ENCODE results near the gene MYRIP.

Gene MYRIP

GRCh38 chr3:40152482-40153133 is 343.2 kb downstream of the MYRIP start:
- H3K9me3 ChIP-seq (ENCODE audit: insufficient read depth, low read depth, low read length): no peaks in the 10 kb centered on the region
- H3K4me3 ChIP-seq (ENCODE audit: low read length): no peak overlapping the region
- H3K27me3 ChIP-seq (ENCODE audit: insufficient read depth, low read length): no peaks in the 10 kb centered on the region
- H3K36me3 ChIP-seq (ENCODE audit: insufficient read depth, low read depth, low read length): no peaks in the 10 kb centered on the region
- H3K9ac ChIP-seq (ENCODE audit: low read depth, low read length): no peak overlapping the region
- H3K4me1 ChIP-seq (ENCODE audit: insufficient read depth, low read length): no peaks in the 10 kb centered on the region
- H3K27ac ChIP-seq (ENCODE audit: low read length): no peak overlapping the region

- Histone ChIP-seq H3K27me3 (ENCODE audit: insufficient read depth, low read length) (no peaks in the 10 kb centered on the region), H3K36me3 (ENCODE audit: insufficient read depth, low read depth, low read length) (no peaks in the 10 kb centered on the region), H3K9me3 (ENCODE audit: insufficient read depth, low read depth, low read length) (peaks cover 6% of the 10 kb centered on the region; the same call in 1 of the 2 replicates), H3K4me3 (ENCODE audit: low read length) (no peak overlapping the region), H3K4me1 (ENCODE audit: insufficient read depth, low read length) (no peaks in the 10 kb centered on the region), H3K9ac (ENCODE audit: low read depth, low read length) (no peak overlapping the region), H3K27ac (ENCODE audit: low read length) (no peak overlapping the region)
Measured at GRCh38 chr3:40160933-40161332, 351.5 kb downstream of the MYRIP start.

DNA sequence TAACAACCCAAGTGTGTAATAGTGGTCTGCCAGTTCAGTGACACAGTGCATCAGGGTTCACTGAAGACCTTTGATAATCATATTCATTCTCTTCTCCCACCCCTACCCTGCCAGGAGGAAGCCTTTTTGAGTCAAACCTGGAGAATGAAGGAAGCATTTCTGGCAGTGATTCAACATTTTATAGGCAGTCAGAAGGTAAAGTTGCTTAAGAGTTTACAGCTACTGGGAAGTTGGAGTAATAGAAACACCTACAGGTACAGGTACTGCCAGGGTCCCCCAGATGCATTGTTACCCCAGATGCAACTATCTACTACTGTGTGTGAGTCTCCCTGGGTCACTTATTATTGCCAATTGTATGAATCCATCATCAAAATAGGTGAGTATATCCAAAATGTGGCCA is 353.2 kb downstream of the MYRIP start:
- Histone ChIP-seq H3K4me3 (ENCODE audit: low read length) (no peak overlapping the region), H3K27me3 (ENCODE audit: insufficient read depth, low read length) (no peaks in the 10 kb centered on the region), H3K9me3 (ENCODE audit: insufficient read depth, low read depth, low read length) (peaks cover 6% of the 10 kb centered on the region; the same call in 1 of the 2 replicates), H3K27ac (ENCODE audit: low read length) (no peak overlapping the region), H3K9ac (ENCODE audit: low read depth, low read length) (no peak overlapping the region), H3K36me3 (ENCODE audit: insufficient read depth, low read depth, low read length) (no peaks in the 10 kb centered on the region), H3K4me1 (ENCODE audit: insufficient read depth, low read length) (no peaks in the 10 kb centered on the region)

- H3K9ac ChIP-seq (ENCODE audit: low read depth, low read length): no peak overlapping the region
- no peaks in the 10 kb centered on the region for H3K27me3 ChIP-seq (ENCODE audit: insufficient read depth, low read length)
- no peaks in the 10 kb centered on the region for H3K36me3 ChIP-seq (ENCODE audit: insufficient read depth, low read depth, low read length)
- no peak overlapping the region for H3K27ac ChIP-seq (ENCODE audit: low read length)
- H3K9me3 ChIP-seq (ENCODE audit: insufficient read depth, low read depth, low read length): no peaks in the 10 kb centered on the region
- H3K4me1 ChIP-seq (ENCODE audit: insufficient read depth, low read length): no peaks in the 10 kb centered on the region
- no peak overlapping the region for H3K4me3 ChIP-seq (ENCODE audit: low read length)
Measured at GRCh38 chr3:40166997-40167396, 357.6 kb downstream of the MYRIP start.

DNA sequence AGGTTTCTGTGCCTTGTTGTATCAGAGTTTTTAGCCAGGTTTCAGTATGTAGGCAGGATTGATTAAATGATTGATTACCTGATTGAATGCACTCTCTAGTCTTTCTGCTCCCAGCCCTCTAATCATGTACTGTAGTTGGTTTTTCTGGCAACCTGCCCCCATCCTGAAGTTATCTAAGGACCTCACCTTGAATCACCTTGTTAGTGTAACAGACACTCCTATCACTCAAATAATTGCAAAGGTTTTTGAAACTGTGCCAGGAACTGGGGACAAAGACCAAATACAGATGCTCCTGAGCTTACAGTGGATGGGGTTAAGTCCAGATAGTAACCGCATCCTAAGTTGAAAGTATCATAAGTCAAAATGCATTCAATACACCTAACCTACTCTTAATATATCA is 358.5 kb downstream of the MYRIP start:
- H3K9me3 ChIP-seq (ENCODE audit: insufficient read depth, low read depth, low read length): no peaks in the 10 kb centered on the region
- no peak overlapping the region for H3K27ac ChIP-seq (ENCODE audit: low read length)
- H3K36me3 ChIP-seq (ENCODE audit: insufficient read depth, low read depth, low read length): no peaks in the 10 kb centered on the region
- H3K27me3 ChIP-seq (ENCODE audit: insufficient read depth, low read length): no peaks in the 10 kb centered on the region
- H3K4me1 ChIP-seq (ENCODE audit: insufficient read depth, low read length): no peaks in the 10 kb centered on the region
- H3K4me3 ChIP-seq (ENCODE audit: low read length): no peak overlapping the region
- no peak overlapping the region for H3K9ac ChIP-seq (ENCODE audit: low read depth, low read length)

DNA sequence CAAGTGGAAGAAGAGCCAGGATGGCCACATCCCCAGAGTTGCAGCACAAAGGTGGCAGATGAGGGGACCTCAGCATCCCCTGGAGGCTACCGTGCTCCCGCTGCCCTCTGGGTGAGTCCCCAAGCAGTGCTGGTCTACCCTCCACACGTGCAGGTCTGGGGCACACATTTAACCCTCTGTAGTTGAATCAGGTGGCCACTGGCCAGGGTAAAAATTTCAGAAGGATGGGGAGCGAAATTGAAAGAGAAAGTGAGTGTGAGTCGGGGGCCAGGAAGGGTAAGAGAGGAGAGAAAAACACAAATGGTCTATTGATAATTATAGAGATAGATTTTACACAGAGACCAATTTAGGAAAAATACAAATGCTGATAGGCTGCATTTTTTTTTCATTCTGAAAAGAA is 360.6 kb downstream of the MYRIP start:
- no peaks in the 10 kb centered on the region for H3K36me3 ChIP-seq (ENCODE audit: insufficient read depth, low read depth, low read length)
- no peak overlapping the region for H3K27ac ChIP-seq (ENCODE audit: low read length)
- no peak overlapping the region for H3K9ac ChIP-seq (ENCODE audit: low read depth, low read length)
- H3K4me1 ChIP-seq (ENCODE audit: insufficient read depth, low read length): no peaks in the 10 kb centered on the region
- H3K27me3 ChIP-seq (ENCODE audit: insufficient read depth, low read length): no peaks in the 10 kb centered on the region
- H3K4me3 ChIP-seq (ENCODE audit: low read length): no peak overlapping the region
- H3K9me3 ChIP-seq (ENCODE audit: insufficient read depth, low read depth, low read length): no peaks in the 10 kb centered on the region

DNA sequence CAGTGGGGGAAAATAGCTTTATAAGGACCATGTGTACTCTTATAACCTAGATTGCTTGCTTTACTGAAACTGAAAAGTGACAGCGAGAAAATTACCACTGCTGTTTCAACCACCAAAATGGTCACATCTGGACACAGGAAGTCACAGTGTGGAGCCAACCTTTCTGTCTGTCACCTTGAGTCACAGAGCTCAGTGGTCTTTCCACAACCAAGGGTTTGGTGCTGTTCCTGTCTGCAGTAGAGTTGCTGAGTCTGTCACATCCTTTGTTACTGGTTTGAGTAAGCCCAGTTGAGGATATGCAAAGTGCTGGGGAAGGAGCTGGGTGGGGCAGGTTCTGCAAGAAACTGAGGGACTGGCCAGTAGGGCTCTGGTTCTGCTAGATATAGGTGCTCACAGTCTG is 361.0 kb downstream of the MYRIP start:
- H3K36me3 ChIP-seq (ENCODE audit: insufficient read depth, low read depth, low read length): no peaks in the 10 kb centered on the region
- H3K9me3 ChIP-seq (ENCODE audit: insufficient read depth, low read depth, low read length): no peaks in the 10 kb centered on the region
- no peak overlapping the region for H3K4me3 ChIP-seq (ENCODE audit: low read length)
- no peaks in the 10 kb centered on the region for H3K4me1 ChIP-seq (ENCODE audit: insufficient read depth, low read length)
- H3K27me3 ChIP-seq (ENCODE audit: insufficient read depth, low read length): no peaks in the 10 kb centered on the region
- H3K9ac ChIP-seq (ENCODE audit: low read depth, low read length): no peak overlapping the region
- no peak overlapping the region for H3K27ac ChIP-seq (ENCODE audit: low read length)

GRCh38 chr3:40172560-40172959 is 363.2 kb downstream of the MYRIP start:
- Histone ChIP-seq H3K27ac (ENCODE audit: low read length) (no peak overlapping the region), H3K4me3 (ENCODE audit: low read length) (no peak overlapping the region), H3K4me1 (ENCODE audit: insufficient read depth, low read length) (no peaks in the 10 kb centered on the region), H3K36me3 (ENCODE audit: insufficient read depth, low read depth, low read length) (no peaks in the 10 kb centered on the region), H3K9me3 (ENCODE audit: insufficient read depth, low read depth, low read length) (no peaks in the 10 kb centered on the region), H3K9ac (ENCODE audit: low read depth, low read length) (no peak overlapping the region), H3K27me3 (ENCODE audit: insufficient read depth, low read length) (no peaks in the 10 kb centered on the region)

- no peaks in the 10 kb centered on the region for H3K4me1 ChIP-seq (ENCODE audit: insufficient read depth, low read length)
- H3K36me3 ChIP-seq (ENCODE audit: insufficient read depth, low read depth, low read length): no peaks in the 10 kb centered on the region
- no peaks in the 10 kb centered on the region for H3K27me3 ChIP-seq (ENCODE audit: insufficient read depth, low read length)
- no peak overlapping the region for H3K4me3 ChIP-seq (ENCODE audit: low read length)
- H3K9me3 ChIP-seq (ENCODE audit: insufficient read depth, low read depth, low read length): no peaks in the 10 kb centered on the region
- H3K9ac ChIP-seq (ENCODE audit: low read depth, low read length): no peak overlapping the region
- H3K27ac ChIP-seq (ENCODE audit: low read length): no peak overlapping the region
Measured at GRCh38 chr3:40173227-40173721, 363.9 kb downstream of the MYRIP start.

GRCh38 chr3:40178012-40178594 is 368.7 kb downstream of the MYRIP start:
- H3K36me3 ChIP-seq (ENCODE audit: insufficient read depth, low read depth, low read length): no peaks in the 10 kb centered on the region
- no peak overlapping the region for H3K9ac ChIP-seq (ENCODE audit: low read depth, low read length)
- H3K27me3 ChIP-seq (ENCODE audit: insufficient read depth, low read length): no peaks in the 10 kb centered on the region
- no peak overlapping the region for H3K27ac ChIP-seq (ENCODE audit: low read length)
- H3K4me1 ChIP-seq (ENCODE audit: insufficient read depth, low read length): no peaks in the 10 kb centered on the region
- H3K4me3 ChIP-seq (ENCODE audit: low read length): no peak overlapping the region
- H3K9me3 ChIP-seq (ENCODE audit: insufficient read depth, low read depth, low read length): no peaks in the 10 kb centered on the region

- H3K4me1 ChIP-seq (ENCODE audit: insufficient read depth, low read length): peaks cover 6% of the 10 kb centered on the region; the same call in 1 of the 2 replicates
- H3K4me3 ChIP-seq (ENCODE audit: low read length): no peak overlapping the region
- no peak overlapping the region for H3K9ac ChIP-seq (ENCODE audit: low read depth, low read length)
- H3K27me3 ChIP-seq (ENCODE audit: insufficient read depth, low read length): no peaks in the 10 kb centered on the region
- H3K9me3 ChIP-seq (ENCODE audit: insufficient read depth, low read depth, low read length): no peaks in the 10 kb centered on the region
- no peaks in the 10 kb centered on the region for H3K36me3 ChIP-seq (ENCODE audit: insufficient read depth, low read depth, low read length)
- H3K27ac ChIP-seq (ENCODE audit: low read length): no peak overlapping the region
Measured at GRCh38 chr3:40179016-40179415, 369.6 kb downstream of the MYRIP start.

GRCh38 chr3:40181182-40181581 is 371.8 kb downstream of the MYRIP start:
- no peak overlapping the region for H3K27ac ChIP-seq (ENCODE audit: low read length)
- H3K9ac ChIP-seq (ENCODE audit: low read depth, low read length): no peak overlapping the region
- no peak overlapping the region for H3K4me3 ChIP-seq (ENCODE audit: low read length)
- H3K36me3 ChIP-seq (ENCODE audit: insufficient read depth, low read depth, low read length): no peaks in the 10 kb centered on the region
- peaks cover 8% of the 10 kb centered on the region; the same call in 1 of the 2 replicates for H3K4me1 ChIP-seq (ENCODE audit: insufficient read depth, low read length)
- H3K27me3 ChIP-seq (ENCODE audit: insufficient read depth, low read length): no peaks in the 10 kb centered on the region
- H3K9me3 ChIP-seq (ENCODE audit: insufficient read depth, low read depth, low read length): no peaks in the 10 kb centered on the region

Data from iPS-20b (cell line).